Measurements from ENCODE around the gene ZNF467.

DNA sequence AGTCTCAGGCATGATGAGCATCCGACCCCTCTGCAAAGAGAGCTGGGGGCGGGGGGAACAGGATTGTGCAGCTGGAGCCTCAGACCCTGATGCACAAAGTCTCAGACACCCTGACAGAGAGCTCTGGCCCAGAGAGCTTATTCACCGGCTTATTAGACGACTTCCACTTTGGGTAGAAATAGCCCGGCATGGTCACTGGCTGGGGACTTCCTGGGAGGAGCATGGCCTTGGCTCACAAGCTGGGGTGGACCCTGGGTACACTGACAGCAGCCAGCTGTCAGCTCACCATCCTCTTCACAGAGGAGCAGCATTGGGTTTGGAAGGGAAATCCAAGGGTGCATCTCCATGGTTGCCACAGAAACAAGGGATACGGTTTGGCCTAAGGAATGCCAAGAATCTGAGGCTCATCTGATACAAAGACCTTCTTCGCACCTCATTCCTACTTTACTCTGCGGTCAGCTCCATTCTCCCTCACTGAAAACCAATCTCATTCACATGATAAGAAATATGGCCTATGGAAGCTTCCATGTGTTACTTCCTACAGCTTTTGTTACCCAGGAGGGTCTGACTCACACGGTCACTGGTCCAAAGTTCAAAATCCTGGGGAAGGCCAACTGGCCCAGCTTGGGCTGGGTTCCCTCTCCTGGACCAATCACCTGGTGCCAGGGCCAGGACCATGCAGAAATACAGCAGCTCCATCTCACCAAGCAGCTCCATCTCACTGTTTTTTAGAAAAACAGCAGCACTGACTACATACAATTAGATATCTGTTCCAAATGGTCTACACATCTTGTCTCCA lies 25.1 kb downstream of the ZNF467 start:
- no peak for TF ChIP-seq CTCF (IDR thresholded peaks at IDR 0.05)
- no peak for TF ChIP-seq POLR2A (IDR thresholded peaks at IDR 0.05)
- no peak for TF ChIP-seq POLR2AphosphoS5 (IDR thresholded peaks at IDR 0.05)
